Uterus (tissue), 2 donors: ENCODE data around the gene ABLIM2.

Experiments used
- POLR2A ChIP-seq, 2 donors: fragments of 450-650 bp; IDR thresholded peaks; one replicate each; pipeline ENCODE4 v1.6.1; 2016; ENCODE audit warnings: antibody characterized with exemption in 2 of 2, mild to moderate bottlenecking in 1 of 2, moderate library complexity in 1 of 2
- TF ChIP-seq, protein P1 (sequence below), 4 experiments: fragments of 200-600 bp in 2 of 4; fragments of 450-650 bp in 2 of 4; sonication (generic) in 2 of 4; IDR thresholded peaks; one replicate each; pipeline ENCODE4 v1.5.1; 2016 to 2019; ENCODE audit warnings: antibody characterized with exemption in 4 of 4, mild to moderate bottlenecking in 2 of 4, moderate library complexity in 1 of 4

DNA sequence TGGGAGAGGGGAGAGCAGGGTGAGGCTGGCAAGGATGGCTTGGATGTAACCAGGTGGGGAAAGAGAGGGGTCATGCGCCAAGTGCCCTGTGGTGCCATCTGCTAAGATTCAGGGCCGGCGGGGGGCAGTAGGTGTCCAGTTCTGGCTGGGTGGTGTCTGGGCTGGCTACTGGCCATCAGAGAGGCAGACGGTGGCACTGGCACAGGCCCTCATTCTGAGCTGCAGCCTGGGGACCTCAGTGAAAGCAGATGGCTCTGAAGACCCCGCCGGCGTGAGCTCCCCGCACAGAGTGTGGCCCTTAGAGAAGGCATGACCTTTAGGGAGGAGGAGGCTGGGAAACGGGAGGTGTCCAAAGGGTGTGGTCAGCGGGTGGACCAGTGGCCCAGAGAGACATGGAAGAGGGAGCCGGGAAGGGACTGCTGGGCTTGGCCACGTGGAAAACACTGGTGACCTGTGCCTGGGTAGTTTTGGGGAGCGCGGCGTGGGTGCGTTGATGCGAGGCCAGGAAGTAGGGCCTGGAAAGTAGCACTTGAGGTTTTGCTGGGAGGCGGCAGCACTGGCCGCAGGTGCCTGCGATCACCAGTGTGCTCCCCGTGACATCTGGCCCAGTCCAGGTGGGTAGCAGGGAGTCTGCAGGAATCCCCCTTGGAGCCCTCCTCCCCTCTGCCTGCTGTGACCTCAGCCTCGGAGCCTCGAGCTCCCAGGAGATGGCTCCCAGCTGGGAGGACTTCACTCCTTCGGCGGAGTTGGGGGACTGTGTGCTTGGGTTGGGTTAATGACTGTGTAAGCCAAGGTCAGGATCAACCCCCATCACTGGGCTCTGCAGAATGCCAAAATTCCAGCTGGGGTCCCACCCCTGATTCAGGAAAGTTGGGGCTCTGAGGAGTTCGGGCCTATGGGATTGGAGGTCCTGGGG, 31.2 kb upstream of the ABLIM2 start:
- TF ChIP-seq, protein P1, sequence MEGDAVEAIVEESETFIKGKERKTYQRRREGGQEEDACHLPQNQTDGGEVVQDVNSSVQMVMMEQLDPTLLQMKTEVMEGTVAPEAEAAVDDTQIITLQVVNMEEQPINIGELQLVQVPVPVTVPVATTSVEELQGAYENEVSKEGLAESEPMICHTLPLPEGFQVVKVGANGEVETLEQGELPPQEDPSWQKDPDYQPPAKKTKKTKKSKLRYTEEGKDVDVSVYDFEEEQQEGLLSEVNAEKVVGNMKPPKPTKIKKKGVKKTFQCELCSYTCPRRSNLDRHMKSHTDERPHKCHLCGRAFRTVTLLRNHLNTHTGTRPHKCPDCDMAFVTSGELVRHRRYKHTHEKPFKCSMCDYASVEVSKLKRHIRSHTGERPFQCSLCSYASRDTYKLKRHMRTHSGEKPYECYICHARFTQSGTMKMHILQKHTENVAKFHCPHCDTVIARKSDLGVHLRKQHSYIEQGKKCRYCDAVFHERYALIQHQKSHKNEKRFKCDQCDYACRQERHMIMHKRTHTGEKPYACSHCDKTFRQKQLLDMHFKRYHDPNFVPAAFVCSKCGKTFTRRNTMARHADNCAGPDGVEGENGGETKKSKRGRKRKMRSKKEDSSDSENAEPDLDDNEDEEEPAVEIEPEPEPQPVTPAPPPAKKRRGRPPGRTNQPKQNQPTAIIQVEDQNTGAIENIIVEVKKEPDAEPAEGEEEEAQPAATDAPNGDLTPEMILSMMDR (IDR thresholded peaks at IDR 0.05): no peak
- TF ChIP-seq POLR2A (IDR thresholded peaks at IDR 0.05): no peak
